Colon (tissue), 2 donors: Measurements from ENCODE around the gene NRF1.

ENCODE experiments used
- FAIRE-seq: peaks from 2 replicates; lab custom pipeline; 2012; peaks lifted over from hg19 to GRCh38; lab: Jason Lieb, UNC
- donor health status: control.
- donor health status: control.

NRF1 gene

DNA sequence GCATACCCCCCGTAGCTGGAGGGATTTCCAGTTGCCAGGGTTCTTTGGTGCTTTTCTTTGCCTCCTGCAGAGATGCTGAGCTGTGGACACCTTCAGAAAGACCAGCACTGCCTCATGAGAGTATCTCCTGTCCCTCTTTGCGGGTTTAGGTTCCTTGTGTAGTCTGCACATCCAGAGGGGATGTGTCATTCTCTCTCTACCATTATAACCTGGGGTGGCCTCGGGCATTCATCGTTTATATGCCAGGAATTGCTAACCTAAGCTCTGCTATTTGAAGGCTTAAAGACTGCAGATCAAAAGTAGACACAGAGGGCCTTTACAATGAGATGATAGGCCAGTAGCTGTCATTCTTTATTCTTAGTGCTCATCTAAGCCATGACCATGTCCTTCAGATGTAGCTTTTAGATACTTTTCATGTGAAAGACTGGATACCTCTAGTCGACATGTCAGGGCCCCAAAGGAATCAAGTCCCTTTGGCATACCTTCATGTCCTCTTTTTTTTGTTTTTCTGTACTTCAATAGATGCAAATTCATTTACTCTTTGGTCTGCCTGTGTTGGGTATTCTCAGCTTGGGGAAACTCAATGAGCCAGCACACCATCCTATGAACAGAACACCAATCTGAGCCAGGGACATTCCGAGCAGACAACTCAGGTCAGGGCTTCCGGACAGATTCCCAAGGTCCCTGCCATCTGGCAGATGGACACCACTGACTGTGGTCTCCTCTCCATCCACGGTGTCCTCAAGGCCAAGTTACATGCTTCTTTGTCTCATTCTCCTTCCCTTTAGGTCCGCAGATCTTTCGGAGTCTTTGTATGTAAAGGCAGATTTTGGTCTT is 129.3 kb downstream of the NRF1 start:
- no peak for FAIRE-seq

DNA sequence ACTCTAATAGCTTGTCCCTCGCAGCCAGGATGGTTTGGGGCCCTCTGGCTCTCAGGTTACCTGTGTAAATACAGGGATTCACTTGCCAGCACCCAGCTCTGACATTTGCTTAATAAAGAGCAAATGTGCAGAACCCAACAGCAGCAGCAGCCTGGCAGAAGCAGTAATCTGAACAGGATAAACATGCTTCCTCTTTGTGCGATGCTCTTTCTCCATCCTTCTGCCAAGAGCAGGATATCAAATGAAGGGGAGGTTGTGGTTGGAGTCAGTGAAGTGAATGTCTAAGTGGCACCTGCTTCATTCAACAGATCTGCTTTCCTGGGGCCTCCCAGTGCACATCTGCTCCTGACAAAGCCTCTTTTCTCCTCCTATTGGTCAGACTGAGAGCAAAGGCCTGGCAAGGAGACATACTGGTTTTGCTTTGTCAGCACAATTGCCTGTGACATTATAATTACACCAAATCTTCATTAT is 130.3 kb downstream of the NRF1 start:
- FAIRE-seq: no peak

DNA sequence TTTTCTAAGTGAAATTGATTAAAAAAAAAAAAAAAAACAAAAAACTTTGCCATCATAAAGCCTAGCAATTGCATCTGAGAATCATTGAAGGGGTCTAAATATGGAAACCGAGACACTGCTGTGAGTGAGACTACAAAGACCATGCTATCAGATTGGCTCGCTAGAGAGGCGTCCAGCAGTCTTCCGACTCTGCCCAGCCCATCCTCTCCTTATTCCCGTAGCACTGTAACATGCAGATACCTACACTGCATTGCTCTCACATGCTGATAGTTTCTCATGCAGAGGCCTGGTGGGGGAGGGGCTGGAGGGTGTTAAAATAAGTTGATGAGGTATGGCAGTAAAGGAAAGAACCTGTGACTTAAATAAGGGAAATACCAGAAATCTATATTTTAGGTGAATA is 130.7 kb downstream of the NRF1 start:
- no peak for FAIRE-seq

DNA sequence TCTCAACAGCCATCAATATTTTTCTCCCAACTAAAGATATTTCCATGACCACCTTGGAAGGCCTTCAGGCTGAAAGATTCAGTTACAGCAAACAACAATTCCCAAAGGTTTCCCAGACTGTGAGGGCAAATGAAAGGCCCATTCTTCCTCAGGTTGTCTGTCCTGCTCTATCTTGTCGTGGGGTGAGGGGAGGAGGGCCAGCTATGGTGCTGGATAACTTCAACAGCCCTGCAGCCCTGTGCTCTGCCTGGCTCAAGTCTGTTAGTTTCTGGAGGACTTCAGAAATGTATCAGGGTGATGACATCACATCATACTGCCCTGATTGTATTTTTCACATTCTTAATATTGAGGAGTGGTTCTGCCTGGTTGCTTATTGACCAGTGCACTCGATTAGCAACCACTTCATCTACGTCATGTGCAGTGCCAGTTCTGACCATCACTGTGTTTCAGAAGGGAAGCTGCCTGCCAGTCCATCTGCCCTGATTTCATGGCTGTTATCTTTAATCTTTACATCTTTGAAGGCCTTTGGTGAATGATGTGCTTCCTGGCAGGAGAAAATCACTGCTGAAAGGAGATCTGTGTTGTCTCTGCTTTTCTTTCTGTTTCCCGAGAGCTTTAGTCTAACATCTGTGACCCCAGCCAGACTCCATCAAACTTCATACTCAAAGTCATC is 135.5 kb downstream of the NRF1 start:
- FAIRE-seq: no peak

DNA sequence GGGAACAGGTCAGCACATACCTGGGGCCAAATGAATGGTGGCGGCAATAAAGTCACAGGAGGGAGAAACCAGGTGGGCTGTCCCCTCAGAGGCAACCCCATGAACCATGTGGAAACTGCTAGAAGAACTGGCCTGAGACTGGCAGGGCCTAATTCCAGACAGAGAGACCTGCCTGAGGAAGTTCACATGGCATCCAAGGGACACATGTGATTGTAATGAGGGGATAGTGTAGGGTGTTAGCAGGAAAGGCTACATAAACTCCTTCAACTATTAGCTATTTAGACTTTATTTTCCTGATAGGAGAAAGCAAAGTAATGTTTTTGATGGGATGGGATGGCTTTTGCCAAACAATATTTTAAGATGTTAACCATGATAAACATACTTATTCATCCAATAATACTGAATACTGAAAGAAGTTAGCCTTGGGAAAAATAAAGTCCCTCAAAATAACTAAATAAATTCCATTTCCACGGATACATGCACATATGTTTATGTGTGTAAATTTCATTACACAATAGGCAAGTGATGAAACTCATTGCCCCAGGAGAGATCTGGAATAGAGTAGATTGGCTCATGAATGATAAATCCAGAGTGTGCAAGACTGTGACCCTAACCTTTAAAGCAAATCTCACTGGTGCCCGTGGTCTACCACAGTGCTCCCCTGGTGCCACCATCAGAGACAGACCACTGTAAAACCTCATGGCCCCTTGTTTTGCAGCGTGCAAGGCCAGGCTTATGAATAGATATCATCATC is 137.0 kb downstream of the NRF1 start:
- FAIRE-seq: no peak

DNA sequence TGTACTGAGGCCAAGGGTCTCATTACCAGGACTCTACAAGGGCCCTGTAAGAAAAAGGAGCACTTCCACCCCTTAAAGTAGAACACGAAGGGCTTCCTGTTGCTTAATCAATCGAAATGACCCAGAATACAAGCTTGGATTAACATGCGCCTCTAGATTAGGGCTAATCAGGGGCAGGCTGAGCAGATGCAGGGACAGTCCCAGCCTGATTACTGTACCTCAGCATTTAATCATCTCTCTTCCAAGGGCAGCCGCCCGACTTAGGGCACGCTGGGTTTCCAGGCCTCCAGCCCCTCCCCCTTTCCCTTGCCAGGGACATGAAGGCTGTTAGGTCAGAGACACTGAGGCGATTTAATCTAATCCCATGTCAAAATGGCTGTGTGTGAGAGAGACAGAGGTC is 138.6 kb downstream of the NRF1 start:
- no peak for FAIRE-seq

DNA sequence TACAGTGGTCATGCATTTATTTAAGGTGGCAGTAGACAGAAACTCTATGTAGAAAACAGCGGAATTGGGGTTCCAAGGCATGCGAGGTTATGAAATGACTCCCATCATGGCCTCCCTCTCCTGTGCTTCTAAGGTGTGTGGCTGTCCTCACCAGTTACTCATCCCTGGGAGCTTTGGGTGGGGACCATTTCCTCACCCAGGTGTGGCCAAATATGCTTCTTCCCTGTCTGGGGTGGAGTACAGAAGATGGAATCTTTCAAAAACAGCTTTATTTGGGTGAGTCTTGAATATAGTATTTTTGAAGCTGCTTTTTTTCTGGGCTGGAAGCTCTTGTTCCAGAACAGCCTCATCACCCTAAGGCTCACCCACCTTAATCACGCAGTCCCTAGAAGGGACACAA is 139.0 kb downstream of the NRF1 start:
- no peak for FAIRE-seq

DNA sequence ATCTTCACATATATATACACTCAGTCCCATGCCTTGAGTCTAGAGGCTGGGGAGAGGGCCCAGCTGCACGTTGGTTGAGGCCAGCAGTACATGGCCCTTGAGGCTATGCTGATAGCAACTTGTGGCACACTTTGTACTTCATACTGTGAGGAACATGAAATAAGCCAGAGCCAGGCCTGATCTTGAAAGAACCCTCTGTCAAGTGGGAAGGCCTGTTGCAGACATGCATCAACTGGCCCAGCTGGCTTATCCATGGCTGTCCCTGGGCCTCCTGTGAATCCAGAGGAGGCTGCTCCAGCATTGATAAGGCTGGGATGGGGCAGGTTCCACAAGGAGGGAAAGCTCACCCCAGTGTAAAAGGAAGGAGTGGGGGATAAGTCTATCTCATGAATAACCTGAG is 140.4 kb downstream of the NRF1 start:
- no peak for FAIRE-seq

DNA sequence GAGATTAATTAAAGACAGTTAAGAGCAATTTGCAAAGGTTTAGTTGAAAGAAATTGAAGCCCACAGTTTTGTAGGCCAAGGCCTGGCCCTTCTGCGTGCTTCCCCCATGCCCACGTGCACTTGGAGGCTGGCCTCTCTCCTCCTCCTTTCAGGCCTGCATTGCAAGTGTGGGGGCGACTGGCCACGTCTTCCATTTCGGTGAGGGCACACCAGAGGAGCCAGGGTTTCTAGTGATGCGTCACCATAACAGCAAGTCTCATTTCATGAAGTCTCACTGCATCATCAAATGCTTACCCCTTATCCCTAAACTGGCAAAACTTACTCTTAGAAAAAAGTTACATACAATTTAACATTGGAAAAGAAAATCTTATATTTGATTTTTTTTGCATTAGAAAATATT is 141.2 kb downstream of the NRF1 start:
- no peak for FAIRE-seq

DNA sequence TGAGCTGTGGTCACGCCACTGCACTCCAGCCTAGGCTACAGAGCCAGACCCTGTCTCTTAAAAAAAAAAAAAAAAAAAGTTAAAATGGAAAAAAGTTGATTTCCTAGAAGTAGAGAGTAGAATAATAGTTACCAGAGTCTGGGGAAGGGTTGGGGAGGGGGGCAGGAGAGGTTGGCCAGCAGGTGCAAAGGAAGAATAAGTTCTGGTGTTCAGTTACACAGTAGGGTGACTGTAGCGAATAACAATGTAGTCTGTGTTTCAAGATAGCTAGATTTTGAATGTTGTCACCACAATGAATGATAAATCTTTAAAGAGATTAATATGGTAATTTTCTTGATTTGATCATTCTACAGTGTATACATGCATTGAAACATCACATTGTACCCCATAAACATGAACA is 142.9 kb downstream of the NRF1 start:
- FAIRE-seq: no peak

DNA sequence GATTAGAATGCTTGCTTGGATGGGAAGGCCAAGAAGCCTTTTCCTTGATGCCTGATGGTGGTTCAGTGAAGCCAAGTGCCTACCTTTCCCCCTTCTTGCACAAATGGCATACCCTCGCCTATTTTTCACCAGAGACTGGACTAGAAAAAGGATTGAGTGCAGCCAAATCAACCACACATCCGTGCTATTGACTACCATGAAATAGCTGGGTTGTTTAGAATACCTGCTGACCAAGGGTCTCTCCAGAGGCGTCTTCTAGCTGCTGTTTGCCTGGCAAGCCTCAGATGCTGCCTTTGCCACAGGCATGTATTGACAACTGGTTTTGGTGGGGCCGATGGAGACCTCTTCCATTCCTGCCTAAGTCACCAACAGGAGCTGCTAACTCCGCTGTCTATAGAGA is 146.5 kb downstream of the NRF1 start:
- no peak for FAIRE-seq

DNA sequence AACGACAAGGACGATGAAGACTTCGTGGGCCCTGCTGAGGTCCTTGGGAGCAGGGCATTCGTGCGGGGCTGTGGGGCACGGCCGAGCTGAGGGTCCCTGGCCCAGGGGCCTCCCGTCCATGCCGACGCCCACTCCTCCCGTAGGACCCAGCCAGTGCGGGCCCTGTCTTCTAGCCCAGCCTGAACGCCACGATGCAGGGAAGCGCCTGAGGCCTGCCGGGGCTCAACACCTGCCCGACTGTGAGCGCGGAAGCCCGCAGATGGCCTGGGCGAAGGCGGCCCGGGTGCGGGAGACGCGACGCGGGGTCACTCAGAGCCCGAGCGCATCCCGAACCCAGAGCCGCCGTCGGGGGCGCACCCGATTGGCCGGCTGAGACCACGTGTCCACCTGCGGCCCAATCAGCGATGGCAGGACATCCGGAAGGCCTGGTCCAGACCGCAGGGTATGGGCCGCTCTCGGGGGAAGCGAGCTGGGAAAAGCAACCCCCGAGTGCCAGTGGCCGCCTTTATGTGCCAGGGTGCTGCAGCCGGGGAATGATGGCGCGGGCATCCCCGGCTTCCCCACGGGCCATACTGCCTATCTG is 151.0 kb downstream of the NRF1 start:
- FAIRE-seq: no peak

DNA sequence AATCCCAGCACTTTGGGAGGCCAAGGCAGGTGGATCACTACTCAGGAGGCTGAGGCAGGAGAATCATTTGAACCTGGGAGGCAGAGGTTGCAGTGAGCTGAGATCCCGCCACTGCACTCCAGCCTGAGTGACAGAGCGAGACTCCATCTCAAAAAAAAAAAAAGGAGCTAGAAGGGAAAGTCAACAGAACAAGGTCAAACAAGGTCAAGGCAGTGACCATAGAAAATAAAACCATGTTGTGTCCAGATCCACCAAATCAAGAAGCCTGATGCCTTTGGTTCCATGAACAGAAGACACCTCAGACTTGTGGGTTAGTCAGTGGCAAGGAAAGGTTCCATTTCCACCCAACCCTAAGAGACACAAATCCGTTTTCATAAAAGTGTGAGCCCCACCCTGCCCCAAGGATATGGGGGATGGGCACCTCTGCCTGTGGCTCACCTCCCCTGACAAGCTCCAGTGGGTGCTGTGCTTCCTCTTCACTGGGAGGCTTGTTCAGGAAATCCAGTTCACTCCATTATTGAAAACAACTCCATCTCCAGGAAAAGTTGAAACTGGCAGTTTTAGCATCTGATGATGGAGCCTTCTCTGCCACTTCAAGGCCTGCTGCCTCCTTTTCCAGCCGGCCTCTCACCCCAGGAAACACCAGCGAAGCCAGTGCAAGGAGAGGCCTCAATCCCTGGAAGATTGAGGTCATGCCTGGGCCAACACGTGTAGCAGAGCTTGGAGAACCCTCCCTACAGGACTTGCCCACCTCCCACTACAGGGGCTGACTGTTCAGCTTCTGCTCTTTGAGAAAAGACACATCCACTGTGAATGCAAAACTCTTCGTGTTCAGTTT is 152.9 kb downstream of the NRF1 start:
- no peak for FAIRE-seq

DNA sequence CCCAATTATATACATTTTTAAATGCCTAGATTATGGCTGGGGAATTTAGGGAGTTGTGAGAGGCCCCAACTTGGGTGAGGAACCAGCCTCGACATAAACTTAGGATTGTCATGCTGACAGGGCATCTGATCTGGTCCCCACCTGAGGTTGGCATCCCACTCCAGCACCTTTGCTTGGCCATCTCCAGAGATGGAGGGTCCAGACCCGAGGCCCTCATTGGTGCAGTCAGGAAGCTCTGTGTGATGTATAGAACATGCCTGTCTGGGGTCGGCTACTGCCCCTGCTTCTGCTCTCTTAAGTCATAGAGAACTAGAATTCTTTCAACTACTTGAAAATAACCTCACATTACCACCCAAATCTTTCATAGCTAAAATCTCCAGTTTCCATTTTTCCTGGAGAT is 153.8 kb downstream of the NRF1 start:
- FAIRE-seq: no peak

DNA sequence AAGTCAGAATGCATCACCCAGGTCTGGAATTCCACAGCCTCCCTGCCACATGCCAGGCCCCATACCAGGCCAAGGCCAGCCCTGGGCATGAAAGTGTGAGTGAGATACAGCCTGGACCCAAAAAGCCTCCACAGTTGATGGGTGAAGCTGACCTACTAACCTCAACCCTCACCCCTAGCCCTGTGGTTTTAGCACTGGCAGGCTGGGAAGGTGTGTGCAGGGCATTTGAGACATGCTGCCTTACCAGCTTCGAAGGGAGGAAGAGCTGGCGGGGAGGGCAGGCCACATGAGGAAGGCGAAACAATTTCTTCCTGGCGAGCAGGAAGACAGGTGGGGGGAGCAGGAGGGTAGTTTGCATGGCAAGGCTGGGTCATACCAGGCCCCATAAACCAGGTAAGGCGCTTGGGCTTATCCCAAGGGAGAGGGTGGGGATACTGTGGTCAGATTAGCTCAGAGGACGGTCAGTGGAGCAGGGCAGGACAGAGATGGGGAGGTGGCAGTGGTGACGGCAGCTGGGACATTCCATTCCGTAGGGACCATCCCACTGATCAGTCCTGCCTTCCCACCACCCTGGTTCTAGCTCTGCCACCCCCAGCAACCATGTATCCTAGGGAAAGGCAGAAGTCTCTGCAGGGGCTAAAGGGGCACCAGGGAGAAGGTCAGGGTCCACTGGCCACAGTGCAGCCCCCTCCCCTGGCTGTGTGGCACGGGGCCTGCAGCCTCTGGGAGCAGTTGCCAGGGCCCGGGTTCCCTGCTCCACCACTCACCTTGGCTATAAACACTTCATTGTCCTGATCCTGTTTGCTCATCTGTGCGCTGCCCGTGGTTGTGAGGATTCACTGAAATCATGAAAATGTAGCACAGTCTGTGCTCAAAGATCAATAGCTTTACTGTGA is 155.8 kb downstream of the NRF1 start:
- no peak for FAIRE-seq

DNA sequence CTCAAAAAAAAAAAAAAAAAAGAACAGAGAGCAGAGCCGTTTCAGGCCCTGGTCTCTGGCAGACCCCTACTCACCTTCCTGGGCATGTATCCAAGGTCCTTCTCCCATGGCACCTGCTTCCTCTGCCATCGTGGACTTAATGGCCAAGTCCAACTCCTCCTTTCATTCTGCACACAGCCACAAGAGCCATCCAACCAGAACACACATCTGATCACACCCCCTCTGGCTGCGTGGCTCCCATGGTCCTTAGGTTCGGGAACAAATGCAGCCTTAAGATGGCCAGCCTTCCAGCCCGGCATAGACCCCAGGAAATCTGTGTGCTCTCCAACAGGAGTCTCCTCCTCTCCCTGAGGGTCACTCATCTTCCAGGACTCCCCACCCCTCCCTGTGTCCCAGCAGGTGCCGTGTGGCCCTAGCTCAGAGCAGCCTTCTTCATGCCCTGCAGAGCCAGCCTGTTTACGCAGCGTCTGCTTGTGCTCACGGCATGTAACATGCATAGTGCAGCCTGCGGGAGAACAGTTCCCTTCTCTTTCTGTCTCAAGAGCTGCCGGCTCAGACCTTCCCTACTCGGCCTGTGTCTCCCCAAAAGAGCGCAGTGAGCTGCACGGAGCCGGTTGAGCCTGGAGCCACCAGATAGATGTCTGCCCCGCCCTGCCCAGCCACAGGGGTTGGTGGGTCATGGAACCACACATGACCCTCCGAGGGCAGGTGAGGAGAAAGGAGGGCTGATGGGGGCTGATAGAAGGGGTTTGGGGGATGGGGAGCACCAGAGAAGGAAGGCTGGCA is 157.3 kb downstream of the NRF1 start:
- FAIRE-seq: no peak

DNA sequence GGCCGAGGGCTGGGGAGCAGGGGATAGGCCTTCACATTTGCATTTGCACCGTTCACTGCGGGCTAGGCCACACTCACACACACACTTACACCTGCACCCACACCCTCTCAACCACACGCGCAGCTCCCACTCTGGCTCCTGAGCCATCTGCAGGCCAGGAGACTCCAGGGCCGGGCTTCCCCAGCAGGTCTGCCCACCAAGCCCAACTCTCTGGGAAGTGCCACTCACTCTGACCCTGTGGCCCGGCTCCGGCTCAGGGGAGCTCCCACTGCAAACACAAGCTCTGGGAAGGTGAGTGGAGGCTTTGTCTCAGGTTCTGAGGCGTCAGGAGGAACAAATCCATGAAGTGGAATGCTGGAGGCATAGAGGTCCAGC is 157.9 kb downstream of the NRF1 start:
- no peak for FAIRE-seq

DNA sequence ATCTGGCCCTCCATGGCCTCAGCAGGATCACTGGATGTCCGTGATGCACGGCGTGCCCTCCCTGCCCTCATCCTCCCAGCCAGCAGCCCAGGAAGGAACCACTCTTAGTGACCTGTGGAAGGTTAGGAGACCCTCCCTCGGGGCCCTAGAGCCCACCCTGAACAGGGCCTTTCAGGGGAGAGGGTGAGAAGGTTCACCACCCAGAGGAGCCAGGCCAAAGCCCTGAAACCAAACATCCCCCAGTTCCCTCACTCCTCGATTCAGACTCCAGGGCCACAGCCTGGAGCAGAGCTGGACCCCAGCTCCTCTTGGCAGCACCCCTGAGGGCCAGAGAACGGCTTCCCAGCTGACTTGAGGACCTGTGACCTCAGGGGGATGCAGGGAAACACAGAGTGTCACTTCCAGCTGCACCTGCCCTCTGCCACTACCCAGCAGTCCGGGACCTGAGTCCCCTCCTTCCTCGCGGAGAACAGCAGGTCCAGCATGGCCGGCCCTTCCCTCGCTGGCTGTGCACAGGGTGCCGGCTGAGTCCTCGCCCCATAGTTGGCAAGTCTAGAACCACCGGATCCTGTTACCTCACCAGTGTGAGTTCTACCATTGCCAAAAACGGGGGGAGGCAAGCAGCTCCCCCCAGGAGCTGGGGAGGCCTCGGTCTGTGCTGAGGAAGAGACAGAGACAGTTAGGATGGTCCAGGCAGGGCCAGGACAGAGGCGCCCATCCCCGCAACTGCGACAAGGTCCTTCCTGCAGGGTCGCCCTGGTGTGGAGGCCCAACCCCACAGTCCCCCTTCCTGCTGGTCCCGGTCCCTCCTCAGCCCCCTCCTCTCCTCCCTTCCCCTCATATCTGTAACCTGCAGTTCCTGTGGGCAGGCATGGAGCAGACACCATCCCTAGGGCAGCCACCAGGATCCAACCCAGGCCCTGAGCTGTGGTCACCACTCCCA is 158.6 kb downstream of the NRF1 start:
- FAIRE-seq: no peak
